NB4 (cell line): ENCODE measurements around the gene CCDC61.

Source experiments
- DNase-seq: peaks from one replicate; pipeline ENCODE4 v3.0.0; 2010; ENCODE audit warnings: low read depth
- H3K4me3 ChIP-seq: one replicate; pipeline ENCODE4 v1.5.1; 2011; ENCODE audit warnings: mild to moderate bottlenecking, low read depth, low read length, moderate library complexity
- CTCF ChIP-seq: IDR thresholded peaks from one replicate; pipeline ENCODE4 v1.5.1; 2012; ENCODE audit warnings: low read depth, low read length
- MYC ChIP-seq: IDR thresholded peaks from 2 replicates; pipeline ENCODE4 v1.6.1; 2011; ENCODE audit warnings: low read depth, low read length
- POLR2A ChIP-seq: IDR thresholded peaks from 2 replicates; pipeline ENCODE4 v1.6.1; 2011; ENCODE audit warnings: mild to moderate bottlenecking; ENCODE audit not compliant: insufficient read length; ENCODE audit errors: extremely low read depth
- TF ChIP-seq, protein P1 (sequence below): IDR thresholded peaks from 2 replicates; pipeline ENCODE4 v1.6.1; 2011; ENCODE audit warnings: low read depth, low read length

Gene CCDC61

GRCh38 chr19:45972947-45973540 lies 22.2 kb upstream of the CCDC61 start:
- no peak overlapping the region for H3K4me3 ChIP-seq
- no peak for DNase-seq
- TF ChIP-seq POLR2A (no peak), CTCF (no peak), MYC (no peak)
- TF ChIP-seq, protein P1, sequence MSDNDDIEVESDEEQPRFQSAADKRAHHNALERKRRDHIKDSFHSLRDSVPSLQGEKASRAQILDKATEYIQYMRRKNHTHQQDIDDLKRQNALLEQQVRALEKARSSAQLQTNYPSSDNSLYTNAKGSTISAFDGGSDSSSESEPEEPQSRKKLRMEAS: no peak

GRCh38 chr19:45973553-45974338 lies 21.5 kb upstream of the CCDC61 start, which contains the start of gene NOVA2:
TSS of gene NOVA2 (minus strand) at chr19:45973865. CDS start at chr19:45973351, 514 bp downstream.
- DNase-seq: peak; percentile 59
- H3K4me3 ChIP-seq: no peak within 1 kb of the TSS
- TF ChIP-seq CTCF: no peak
- TF ChIP-seq, protein P1: no peak
- TF ChIP-seq POLR2A: no peak
- no peak for TF ChIP-seq MYC

DNA sequence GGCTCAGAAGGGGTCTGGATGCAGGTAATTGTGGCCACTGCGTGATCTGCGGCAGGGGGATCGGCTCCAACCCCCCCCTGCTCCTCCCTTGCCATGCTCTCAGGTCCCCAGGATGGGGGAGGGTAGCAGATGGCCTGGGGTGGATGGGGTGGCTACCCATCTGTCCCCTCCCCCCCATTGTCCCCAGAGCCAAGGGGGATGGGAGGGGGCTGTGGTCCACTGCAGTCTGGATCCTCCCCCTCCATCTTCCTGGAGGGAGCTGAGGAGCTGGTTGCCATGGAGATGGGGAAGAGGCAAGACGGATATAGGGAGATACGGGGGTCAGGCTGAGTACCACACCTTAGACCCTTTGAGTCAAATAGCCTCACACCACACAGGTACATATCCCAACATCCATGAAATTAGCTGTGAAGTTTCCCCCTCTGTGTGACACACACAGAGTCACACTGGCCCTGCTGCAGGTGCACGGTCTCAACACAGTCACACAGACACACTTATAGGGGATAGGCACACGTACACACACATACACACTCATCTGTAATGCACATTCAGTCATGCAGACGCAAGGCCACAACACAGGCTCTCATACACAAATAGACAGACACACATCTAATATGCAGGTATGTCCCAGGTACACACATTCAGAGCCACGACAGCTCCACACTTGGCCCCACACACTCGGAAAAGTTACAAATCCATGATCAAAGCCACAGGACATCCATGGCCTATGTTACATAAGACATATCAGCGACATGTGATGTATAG lies 19.8 kb upstream of the CCDC61 start:
- DNase-seq: no peak
- TF ChIP-seq, protein P1: no peak
- TF ChIP-seq POLR2A: no peak
- TF ChIP-seq CTCF: no peak
- no peak for TF ChIP-seq MYC

DNA sequence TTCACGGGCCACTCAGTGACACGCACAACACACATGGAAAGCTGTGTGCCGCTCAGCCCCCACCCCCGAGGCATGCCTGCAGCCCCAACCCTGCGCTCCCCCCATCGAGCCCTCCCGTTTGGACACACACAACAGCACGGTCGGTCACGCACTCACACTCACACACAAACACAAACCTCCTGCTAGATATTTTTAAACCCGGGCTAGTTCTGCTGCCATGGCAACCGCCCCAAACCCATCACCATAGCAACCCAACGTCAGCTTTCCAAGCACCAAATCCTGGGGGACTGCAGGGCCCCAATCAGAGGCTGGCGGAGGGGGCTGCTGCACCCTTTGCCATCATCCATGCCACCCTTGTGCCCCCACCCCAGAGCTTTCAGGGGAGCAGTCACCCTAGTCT lies 19.1 kb upstream of the CCDC61 start:
- TF ChIP-seq, protein P1: no peak
- H3K4me3 ChIP-seq: no peak overlapping the region
- DNase-seq: no peak

More for the DNA sequence above, 19.8 kb upstream of the CCDC61 start:
- no peak overlapping the region for H3K4me3 ChIP-seq

GRCh38 chr19:45978156-45978555 lies 17.1 kb upstream of the CCDC61 start:
- no peak for DNase-seq
- H3K4me3 ChIP-seq: no peak overlapping the region
- TF ChIP-seq, protein P1: no peak
- no peak for TF ChIP-seq POLR2A
- no peak for TF ChIP-seq CTCF
- no peak for TF ChIP-seq MYC

GRCh38 chr19:45981350-45981749 lies 13.9 kb upstream of the CCDC61 start:
- TF ChIP-seq CTCF: no peak
- no peak for TF ChIP-seq POLR2A
- TF ChIP-seq, protein P1: no peak
- no peak for TF ChIP-seq MYC

More at GRCh38 chr19:45981350-45981749, 13.9 kb upstream of the CCDC61 start:
- no peak for DNase-seq
- H3K4me3 ChIP-seq: no peak overlapping the region
